Activated CD4-positive, alpha-beta T cell treated with anti-CD3 and anti-CD28 coated beads for 1 hour (primary cell): ENCODE results near the gene SELENOI.
A peak's percentile ranks its signal among the peaks of the same experiment; 100 is the strongest.
"Not testable (repeated sequence)": the region's sequence is repeated elsewhere in the genome, so short reads cannot be mapped to it uniquely, and the experiment has no call there.

ENCODE experiments used
- DNase-seq: peaks from one replicate; pipeline ENCODE4 v3.0.0-alpha.2; 2020

The SELENOI gene

DNA sequence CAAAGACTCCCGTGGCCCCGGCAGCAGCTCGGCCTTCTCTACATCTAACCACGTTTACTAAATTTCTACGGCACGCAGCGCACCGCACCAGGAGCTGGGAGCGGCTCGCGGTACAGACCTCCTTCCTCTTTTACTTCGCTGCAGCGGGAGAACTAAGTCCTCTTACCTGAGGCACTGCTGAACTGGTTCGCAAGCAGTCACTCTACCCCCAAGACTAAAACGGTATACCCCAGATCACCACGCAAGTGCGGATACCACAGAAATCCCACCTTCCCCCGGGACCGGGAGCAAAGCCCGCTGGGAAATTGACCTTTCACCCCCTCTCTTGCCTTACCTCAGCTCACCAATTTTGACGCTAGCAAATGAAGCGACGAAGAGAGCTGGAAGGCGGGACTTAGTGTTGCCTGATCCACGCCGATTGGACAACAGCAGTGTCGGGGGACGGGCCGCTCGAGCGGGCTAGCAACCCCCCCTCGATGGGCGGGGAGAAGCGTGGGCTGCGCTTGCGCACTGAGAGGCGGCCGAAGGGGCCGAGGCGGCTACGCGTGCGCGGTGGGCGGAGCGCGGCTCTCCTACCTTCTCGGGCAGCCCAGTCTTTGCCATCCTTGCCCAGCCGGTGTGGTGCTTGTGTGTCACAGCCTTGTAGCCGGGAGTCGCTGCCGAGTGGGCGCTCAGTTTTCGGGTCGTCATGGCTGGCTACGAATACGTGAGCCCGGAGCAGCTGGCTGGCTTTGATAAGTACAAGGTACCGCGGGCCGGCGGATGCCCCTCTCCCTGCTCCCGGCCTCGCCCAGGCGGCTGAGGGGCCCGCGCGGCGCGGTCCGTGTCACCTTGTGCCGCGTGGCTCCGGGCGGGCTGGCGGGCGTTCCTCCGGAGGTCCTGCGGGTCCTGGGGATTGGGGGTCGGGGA, at the start of gene SELENOI:
Gene SELENOI, plus strand, starts transcription at position 599 of the 909 bp plus-strand sequence. Its CDS starts 90 bp downstream, at position 689.
- DNase-seq: peak; percentile 100

- no peak for DNase-seq
Measured at GRCh38 chr2:26297061-26297460, 48.9 kb upstream of the SELENOI start.

DNA sequence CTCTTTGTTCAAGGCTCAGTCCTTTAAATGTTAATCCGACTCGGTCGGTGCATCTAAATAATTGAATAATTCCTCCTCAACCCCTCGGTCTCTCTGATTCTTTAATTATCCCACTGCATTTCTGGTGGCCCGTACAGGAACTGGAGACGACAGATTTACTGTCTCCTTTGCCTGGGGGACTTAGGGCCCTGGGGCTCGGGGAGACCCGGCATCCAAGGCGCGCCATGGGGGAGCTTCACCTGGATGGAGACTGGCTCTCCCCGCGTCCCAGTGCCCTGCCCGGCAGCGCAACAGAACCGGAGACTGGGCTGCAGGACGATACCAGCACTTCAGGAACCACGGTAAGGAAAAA, 47.7 kb upstream of the SELENOI start:
- no peak for DNase-seq

GRCh38 chr2:26298638-26299393, 47.1 kb upstream of the SELENOI start:
- DNase-seq: peak; percentile 21

DNA sequence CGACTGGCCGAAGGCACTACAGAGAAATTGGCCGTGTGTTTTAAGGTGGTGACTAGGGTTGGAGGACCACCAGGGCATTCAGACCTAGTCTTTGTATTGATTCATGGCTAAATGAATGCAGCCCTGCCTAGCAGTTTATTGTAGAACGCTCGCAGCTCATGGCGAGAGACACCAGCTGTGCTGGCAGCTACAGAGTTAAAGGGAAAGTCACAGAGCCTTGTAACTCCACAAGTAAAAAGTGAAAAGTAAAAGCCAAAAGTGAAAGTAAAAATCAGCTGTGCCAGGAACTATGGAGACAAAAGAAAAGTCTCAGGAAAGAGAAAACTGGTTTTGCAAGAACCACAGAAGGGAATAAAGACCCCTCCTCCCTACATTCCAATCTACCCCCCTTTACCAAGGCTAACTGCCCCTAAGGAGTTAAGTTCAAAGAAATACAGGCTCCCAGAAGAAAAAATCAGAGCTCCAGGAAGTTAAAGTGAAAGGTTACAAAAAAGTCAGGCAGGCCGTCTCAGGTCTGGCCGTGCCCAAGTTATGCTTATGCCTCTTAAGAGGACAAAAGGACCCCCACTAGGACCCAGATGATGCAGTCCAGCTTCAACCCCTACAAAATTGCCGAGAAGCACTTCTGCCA, 46.4 kb upstream of the SELENOI start:
- no peak for DNase-seq

DNA sequence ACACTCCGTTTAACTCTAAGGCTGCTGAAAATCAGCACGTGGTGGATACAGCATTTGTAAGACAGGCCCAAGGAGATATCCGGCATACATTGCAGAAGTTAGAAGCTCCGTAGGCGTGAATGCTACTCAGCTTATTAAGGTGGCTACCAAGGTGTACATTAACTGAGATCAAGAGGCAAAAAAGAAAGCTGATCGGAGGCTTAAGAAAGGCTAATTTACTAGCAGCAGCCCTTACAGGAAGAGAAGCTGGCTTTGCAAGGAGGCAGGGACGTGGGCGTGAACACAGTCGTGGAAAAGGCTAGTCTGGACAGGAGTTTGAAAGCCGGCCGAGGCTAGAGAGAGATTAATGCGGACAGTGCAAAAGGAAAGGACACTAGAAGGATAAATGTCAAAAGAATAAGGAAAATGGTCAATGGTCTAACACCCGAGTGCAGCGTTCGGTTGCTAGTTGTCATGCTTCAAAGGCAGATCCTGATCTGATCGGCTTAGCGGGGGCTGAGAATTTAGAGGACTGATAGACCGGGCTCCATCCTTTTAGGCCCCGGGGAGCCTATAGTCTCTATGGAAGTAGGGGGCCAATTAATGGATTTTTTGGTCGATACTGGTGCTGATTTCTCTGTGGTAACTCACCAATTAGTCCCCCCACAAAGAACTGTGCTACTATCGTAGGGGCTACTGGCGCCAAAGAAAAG, 45.6 kb upstream of the SELENOI start:
- DNase-seq: no peak

- no peak for DNase-seq
Measured at GRCh38 chr2:26302846-26303245, 43.1 kb upstream of the SELENOI start.

DNA sequence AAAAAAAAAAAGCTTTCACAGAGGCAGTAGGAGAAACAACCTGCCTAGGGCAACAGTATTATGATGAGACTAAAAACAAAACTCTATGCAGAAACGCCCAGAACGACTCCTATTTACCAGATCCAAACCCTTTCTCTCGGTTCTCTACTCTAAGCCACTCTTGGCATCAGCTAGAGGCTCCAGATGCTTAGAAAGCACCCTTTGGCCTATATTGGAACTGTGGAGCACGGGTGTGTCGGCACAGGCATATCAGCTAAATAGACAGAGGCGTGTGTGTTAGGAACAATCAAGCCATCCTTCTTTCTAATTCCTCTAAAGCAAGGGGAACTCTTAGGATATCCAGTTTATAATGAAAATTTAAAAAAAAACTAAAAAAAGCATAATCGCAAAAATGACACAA, 40.8 kb upstream of the SELENOI start:
- not testable (repeated sequence) for DNase-seq

DNA sequence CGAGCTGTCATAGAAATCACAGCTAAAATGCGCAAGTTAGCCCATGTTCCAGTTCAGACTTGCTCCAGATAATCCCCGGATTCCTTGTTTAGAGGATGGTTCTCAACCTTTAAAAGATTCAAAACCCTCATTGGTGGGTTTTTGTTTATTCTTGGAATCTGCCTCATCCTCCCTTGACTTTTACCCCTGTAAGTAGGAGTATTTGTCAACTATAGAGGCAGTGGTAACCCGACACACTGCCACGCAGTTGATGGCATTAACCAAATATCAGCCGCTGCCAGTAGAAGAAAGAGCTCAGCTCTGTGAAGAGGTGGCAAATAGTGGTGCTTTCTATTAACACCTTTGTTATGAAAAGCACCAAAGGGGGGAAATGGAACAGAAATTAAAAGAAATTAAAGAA, 40.4 kb upstream of the SELENOI start:
- DNase-seq: no peak

DNA sequence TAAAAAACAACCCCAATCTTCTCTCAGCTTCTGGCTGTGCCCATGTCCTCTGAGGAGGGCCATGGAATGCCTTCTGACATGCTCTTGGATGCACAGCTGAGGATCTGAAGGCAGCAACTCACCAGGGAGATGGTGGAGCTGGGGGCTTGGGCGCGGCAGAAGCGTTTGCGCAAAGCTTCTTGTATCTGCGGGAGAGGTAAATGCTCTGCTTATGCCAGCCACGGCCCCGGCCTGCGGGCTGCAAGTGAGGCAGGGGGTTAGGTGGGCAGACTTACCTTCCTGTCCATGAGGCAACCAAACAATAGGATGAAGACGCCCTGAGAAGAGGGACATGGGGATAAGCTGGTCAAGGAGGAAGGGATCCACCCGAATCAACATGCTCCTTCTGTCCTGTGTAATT, 36.0 kb upstream of the SELENOI start:
- no peak for DNase-seq

- no peak for DNase-seq
Measured at GRCh38 chr2:26312471-26312870, 33.5 kb upstream of the SELENOI start.

GRCh38 chr2:26313446-26313845, 32.5 kb upstream of the SELENOI start:
- no peak for DNase-seq

DNA sequence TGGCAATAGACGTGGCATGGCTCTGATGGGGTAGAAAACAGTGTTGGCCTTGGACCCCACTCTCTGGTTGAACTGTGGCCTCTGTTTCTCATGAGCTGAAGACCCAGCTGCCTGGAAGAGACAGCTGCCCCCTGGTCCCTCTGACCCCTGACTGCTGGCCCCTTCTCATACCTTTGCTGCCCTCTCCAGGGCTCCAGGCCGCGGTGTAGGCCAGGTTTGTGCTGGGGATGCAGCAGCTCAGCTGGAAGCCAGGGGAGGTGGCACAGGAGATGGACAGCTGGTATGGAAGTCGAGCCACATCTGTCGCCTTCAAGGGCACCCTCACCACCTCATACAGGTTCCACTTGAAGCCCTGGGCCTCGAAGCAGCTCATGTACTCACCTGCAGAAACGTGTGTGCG, 31.7 kb upstream of the SELENOI start:
- DNase-seq: no peak

GRCh38 chr2:26316041-26316440, 29.9 kb upstream of the SELENOI start:
- DNase-seq: no peak

GRCh38 chr2:26316845-26317244, 29.1 kb upstream of the SELENOI start:
- no peak for DNase-seq

- DNase-seq: no peak
Measured at GRCh38 chr2:26317377-26318105, 28.4 kb upstream of the SELENOI start.

DNA sequence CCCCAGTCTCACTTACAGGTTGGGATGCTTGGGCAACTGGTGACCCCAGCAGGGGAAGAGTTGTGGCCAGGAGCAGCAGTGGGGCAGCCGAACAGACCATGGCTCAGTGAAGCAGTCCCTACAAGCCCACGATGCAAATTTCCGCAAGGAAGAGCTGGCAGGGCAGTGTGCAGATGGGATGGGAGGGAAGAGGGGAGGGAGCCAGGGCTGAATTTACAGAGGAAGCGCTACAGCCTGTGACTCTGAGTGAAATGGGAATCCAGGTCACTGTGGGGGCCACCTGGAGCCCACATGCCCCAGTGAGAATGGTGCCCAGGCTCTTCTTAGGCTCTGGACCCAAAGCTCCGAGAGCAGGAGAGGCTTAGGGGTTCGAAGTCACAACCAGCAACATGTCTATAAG, 27.0 kb upstream of the SELENOI start:
- no peak for DNase-seq

GRCh38 chr2:26324479-26324878, 21.5 kb upstream of the SELENOI start:
- not testable (repeated sequence) for DNase-seq

DNA sequence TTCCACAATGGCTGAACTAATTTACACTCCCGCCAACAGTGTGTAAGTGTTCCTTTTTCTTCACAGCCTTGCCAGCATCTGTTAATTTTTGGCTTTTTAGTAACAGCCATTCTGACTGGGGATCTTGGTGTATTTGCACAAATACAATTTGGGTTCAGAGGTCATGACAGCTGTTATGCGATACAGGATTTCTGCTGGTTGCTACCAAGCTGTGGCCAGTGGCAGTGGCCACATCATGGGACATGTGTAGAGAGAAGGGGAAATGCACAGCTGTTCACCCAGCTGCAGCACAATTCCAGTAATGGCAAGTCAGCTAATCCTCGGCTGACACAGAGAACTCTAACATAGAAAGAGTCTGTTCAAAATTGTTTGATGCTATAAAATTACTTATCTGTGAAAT, 21.0 kb upstream of the SELENOI start:
- DNase-seq: no peak

DNA sequence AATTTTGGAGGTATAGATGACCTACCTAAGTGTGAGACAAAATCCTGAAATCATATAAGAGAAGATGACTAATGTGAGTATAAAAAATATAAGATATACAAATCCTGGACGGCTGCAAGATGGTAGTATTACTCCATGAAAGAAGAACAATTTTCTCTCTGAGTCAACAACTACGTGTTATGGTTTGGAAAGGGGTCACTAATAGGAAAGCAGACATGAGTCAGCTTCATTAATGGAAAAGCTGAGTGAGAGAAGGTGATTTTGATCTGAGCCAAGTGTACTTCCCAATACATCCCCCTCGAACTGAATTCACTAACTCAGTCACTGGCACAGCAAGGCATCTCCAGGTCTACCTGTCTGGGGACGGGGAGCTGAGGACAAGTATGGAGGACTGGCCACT, 20.1 kb upstream of the SELENOI start:
- no peak for DNase-seq

GRCh38 chr2:26326514-26326913, 19.4 kb upstream of the SELENOI start:
- DNase-seq: no peak
